Mammary epithelial cell (primary cell): ENCODE measurements around the gene TRHDE.

Experiments used
- CTCF ChIP-seq, 2 donors: IDR thresholded peaks in 1 of 2; conservative IDR thresholded peaks in 1 of 2; 2 replicates each; pipeline ENCODE4 v1.5.1; 2011 to 2012; ENCODE audit warnings: inconsistent platforms in 2 of 2, low read length in 2 of 2, mild to moderate bottlenecking in 2 of 2, control low read depth in 1 of 2, low read depth in 1 of 2; ENCODE audit not compliant: insufficient read depth in 1 of 2; ENCODE audit errors: extremely low read depth in 1 of 2
- EZH2 ChIP-seq: IDR thresholded peaks from 2 replicates; pipeline ENCODE4 v1.6.1; 2012; ENCODE audit warnings: low read length, inconsistent platforms, borderline replicate concordance

- TF ChIP-seq CTCF (conservative IDR thresholded peaks at IDR 0.05 in 1 of 2, IDR thresholded peaks at IDR 0.05 in 1 of 2; ENCODE audit: extremely low read depth in 1 of 2, insufficient read depth in 1 of 2, low read depth in 1 of 2, low read length in 2 of 2) = no peak
- no peak for TF ChIP-seq EZH2
Observed at GRCh38 chr12:72241552-72241951, 30.6 kb upstream of the TRHDE start.
